Measurements from ENCODE around the gene KRTAP5-3.
"Not testable (repeated sequence)": the region's sequence is repeated elsewhere in the genome, so short reads cannot be mapped to it uniquely, and the experiment has no call there.

The KRTAP5-3 gene

GRCh38 chr11:1618231-1618630 lies 10.0 kb upstream of the KRTAP5-3 start:
- no peak for DNase-seq (ENCODE audit: low spot score)

- DNase-seq (ENCODE audit: low spot score): not testable (repeated sequence)
These were observed 362 bp downstream of the KRTAP5-3 start for GRCh38 chr11:1607901-1608300.

- not testable (repeated sequence) for DNase-seq (ENCODE audit: low spot score)
These were observed 962 bp downstream of the KRTAP5-3 start for GRCh38 chr11:1607156-1607845.

- DNase-seq (ENCODE audit: low spot score): not testable (repeated sequence)
These were observed 2.3 kb downstream of the KRTAP5-3 start for GRCh38 chr11:1605923-1606322.

GRCh38 chr11:1604711-1605110 lies 3.6 kb downstream of the KRTAP5-3 start:
- no peak for DNase-seq (ENCODE audit: low spot score)

GRCh38 chr11:1604181-1604580 lies 4.1 kb downstream of the KRTAP5-3 start:
- no peak for DNase-seq (ENCODE audit: low spot score)

- no peak for DNase-seq (ENCODE audit: low spot score)
These were observed 4.6 kb downstream of the KRTAP5-3 start for GRCh38 chr11:1603629-1604028.

- not testable (repeated sequence) for DNase-seq (ENCODE audit: low spot score)
These were observed 6.6 kb downstream of the KRTAP5-3 start for GRCh38 chr11:1601663-1602062.

- DNase-seq (ENCODE audit: low spot score): no peak
These were observed 7.6 kb downstream of the KRTAP5-3 start for GRCh38 chr11:1600626-1601025.

GRCh38 chr11:1598816-1599215 lies 9.4 kb downstream of the KRTAP5-3 start:
- no peak for DNase-seq (ENCODE audit: low spot score)

- DNase-seq (ENCODE audit: low spot score): not testable (repeated sequence)
These were observed 9.9 kb downstream of the KRTAP5-3 start for GRCh38 chr11:1598406-1598805.

- DNase-seq (ENCODE audit: low spot score): no peak
These were observed 10.3 kb downstream of the KRTAP5-3 start, which contains the start of gene KRTAP5-2 for GRCh38 chr11:1597994-1598380. Gene KRTAP5-2 (minus strand): TSS chr11:1598294. CDS start chr11:1598250, 44 bp downstream.

GRCh38 chr11:1597331-1597993 lies 10.8 kb downstream of the KRTAP5-3 start:
- DNase-seq (ENCODE audit: low spot score): no peak

GRCh38 chr11:1596576-1597121 lies 11.6 kb downstream of the KRTAP5-3 start:
- DNase-seq (ENCODE audit: low spot score): not testable (repeated sequence)

- not testable (repeated sequence) for DNase-seq (ENCODE audit: low spot score)
These were observed 12.2 kb downstream of the KRTAP5-3 start for GRCh38 chr11:1595994-1596575.

- DNase-seq (ENCODE audit: low spot score): no peak
These were observed 15.6 kb downstream of the KRTAP5-3 start for GRCh38 chr11:1592628-1593027.

GRCh38 chr11:1589996-1590395 lies 18.3 kb downstream of the KRTAP5-3 start:
- no peak for DNase-seq (ENCODE audit: low spot score)

GRCh38 chr11:1589191-1589963 lies 18.9 kb downstream of the KRTAP5-3 start:
- DNase-seq (ENCODE audit: low spot score): not testable (repeated sequence)

GRCh38 chr11:1586699-1587098 lies 21.6 kb downstream of the KRTAP5-3 start:
- no peak for DNase-seq (ENCODE audit: low spot score)

GRCh38 chr11:1584661-1585370 lies 23.4 kb downstream of the KRTAP5-3 start, which contains the start of gene KRTAP5-1:
Gene KRTAP5-1 (minus strand): TSS chr11:1585283. CDS start chr11:1585249, 34 bp downstream.
- DNase-seq (ENCODE audit: low spot score): not testable (repeated sequence)

GRCh38 chr11:1582909-1583308 lies 25.4 kb downstream of the KRTAP5-3 start:
- not testable (repeated sequence) for DNase-seq (ENCODE audit: low spot score)
